MG63 (cell line): ENCODE measurements around the gene UBAP2L. TPM values are rescaled to one million over a fixed set of nuclear protein-coding genes. Genes with fewer than 3 reads are reported as not detected.
A peak's percentile ranks its signal among the peaks of the same experiment; 100 is the strongest.
"Not testable (repeated sequence)": the region's sequence is repeated elsewhere in the genome, so short reads cannot be mapped to it uniquely, and the experiment has no call there.

Source experiments
- DNase-seq: peaks from one replicate; pipeline ENCODE4 v3.0.0-alpha.2; 2020
- H3K27me3 ChIP-seq: fragments of 250-450 bp; sonication (Bioruptor Pico); 2 replicates; pipeline ENCODE4 v1.5.1; 2020; ENCODE audit warnings: mild to moderate bottlenecking, moderate library complexity
- H3K36me3 ChIP-seq: fragments of 250-450 bp; sonication (Bioruptor Pico); 2 replicates; pipeline ENCODE4 v1.5.1; 2020; ENCODE audit warnings: mild to moderate bottlenecking, moderate library complexity
- H3K4me3 ChIP-seq: fragments of 250-450 bp; sonication (Bioruptor Pico); 2 replicates; pipeline ENCODE4 v1.5.1; 2020; ENCODE audit warnings: mild to moderate bottlenecking, moderate library complexity
- H3K9me3 ChIP-seq: fragments of 250-450 bp; sonication (Bioruptor Pico); 2 replicates; pipeline ENCODE4 v1.5.1; 2020; ENCODE audit warnings: mild to moderate bottlenecking, moderate library complexity
- total RNA-seq: library from RNA; depleted of rRNA; stranded (reverse); fragments of >200 nt; shearing (Covaris generic); gene quantifications from 2 replicates; pipeline ENCODE4 v1.2.3, GENCODE V29; 2014; ENCODE audit warnings: low replicate concordance

The UBAP2L gene
- total RNA-seq, 1 experiment from 2014 or later = 208 TPM

GRCh38 chr1:154190550-154190949 is 30.2 kb upstream of the UBAP2L start:
- H3K4me3 ChIP-seq = no peak overlapping the region
- H3K27me3 ChIP-seq = no peaks in the 10 kb centered on the region
- H3K9me3 ChIP-seq = no peaks in the 10 kb centered on the region
- H3K36me3 ChIP-seq = no peaks in the 10 kb centered on the region
- peak; percentile 35 for DNase-seq

GRCh38 chr1:154191990-154192461 is 28.7 kb upstream of the UBAP2L start, which contains the start of gene TPM3:
TPM3 (minus strand) TSS chr1:154192100; CDS start chr1:154192018, 82 bp downstream.
- DNase-seq = no peak
- Histone ChIP-seq H3K36me3 (no peaks in the 10 kb centered on the region), H3K4me3 (no peak within 1 kb of the TSS), H3K9me3 (no peaks in the 10 kb centered on the region), H3K27me3 (no peaks in the 10 kb centered on the region)

- no peak for DNase-seq
- H3K36me3 ChIP-seq = no peaks in the 10 kb centered on the region
- no peaks in the 10 kb centered on the region for H3K27me3 ChIP-seq
- H3K9me3 ChIP-seq = no peaks in the 10 kb centered on the region
- H3K4me3 ChIP-seq = no peak overlapping the region
Measured at GRCh38 chr1:154192476-154192875, 28.3 kb upstream of the UBAP2L start.

- DNase-seq = peak; percentile 77
- Histone ChIP-seq H3K36me3 (no peaks in the 10 kb centered on the region), H3K27me3 (no peaks in the 10 kb centered on the region), H3K9me3 (no peaks in the 10 kb centered on the region), H3K4me3 (no peak overlapping the region)
Measured at GRCh38 chr1:154193821-154194220, 26.9 kb upstream of the UBAP2L start.

GRCh38 chr1:154198756-154199562 is 21.8 kb upstream of the UBAP2L start:
- Histone ChIP-seq H3K4me3 (no peak overlapping the region), H3K9me3 (no peaks in the 10 kb centered on the region), H3K36me3 (no peaks in the 10 kb centered on the region), H3K27me3 (no peaks in the 10 kb centered on the region)
- DNase-seq = peak; percentile 9

GRCh38 chr1:154199563-154199879 is 21.2 kb upstream of the UBAP2L start:
- no peak overlapping the region for H3K4me3 ChIP-seq
- DNase-seq = no peak
- H3K9me3 ChIP-seq = no peaks in the 10 kb centered on the region
- H3K27me3 ChIP-seq = no peaks in the 10 kb centered on the region
- no peaks in the 10 kb centered on the region for H3K36me3 ChIP-seq

- not testable (repeated sequence) for H3K4me3 ChIP-seq, H3K9me3 ChIP-seq, H3K27me3 ChIP-seq
- peak; percentile 10 for DNase-seq
- peaks cover 44% of the 10 kb centered on the region for H3K36me3 ChIP-seq
Measured at GRCh38 chr1:154205778-154206177, 15.0 kb upstream of the UBAP2L start.

GRCh38 chr1:154206196-154206595 is 14.6 kb upstream of the UBAP2L start, which contains the start of gene CFAP141:
CFAP141 (minus strand) TSS chr1:154206333; CDS start chr1:154206307, 26 bp downstream.
- no peak for DNase-seq
- Histone ChIP-seq H3K27me3 (no peaks in the 10 kb centered on the region), H3K4me3 (no peak within 1 kb of the TSS), H3K9me3 (no peaks in the 10 kb centered on the region), H3K36me3 (peaks cover 47% of the 10 kb centered on the region)

GRCh38 chr1:154207262-154207661 is 13.5 kb upstream of the UBAP2L start:
- no peaks in the 10 kb centered on the region for H3K9me3 ChIP-seq
- DNase-seq = no peak
- H3K27me3 ChIP-seq = no peaks in the 10 kb centered on the region
- peaks cover 57% of the 10 kb centered on the region for H3K36me3 ChIP-seq
- no peak overlapping the region for H3K4me3 ChIP-seq

GRCh38 chr1:154208677-154209388 is 11.9 kb upstream of the UBAP2L start:
- no peaks in the 10 kb centered on the region for H3K27me3 ChIP-seq
- DNase-seq = no peak
- peaks cover 73% of the 10 kb centered on the region for H3K36me3 ChIP-seq
- H3K4me3 ChIP-seq = no peak overlapping the region
- no peaks in the 10 kb centered on the region for H3K9me3 ChIP-seq

- Histone ChIP-seq H3K4me3 (no peak overlapping the region), H3K36me3 (peaks cover 83% of the 10 kb centered on the region), H3K27me3 (no peaks in the 10 kb centered on the region), H3K9me3 (no peaks in the 10 kb centered on the region)
- DNase-seq = no peak
Measured at GRCh38 chr1:154212083-154212482, 8.7 kb upstream of the UBAP2L start.

GRCh38 chr1:154213274-154213673 is 7.5 kb upstream of the UBAP2L start:
- no peak for DNase-seq
- Histone ChIP-seq H3K27me3 (no peaks in the 10 kb centered on the region), H3K36me3 (peaks cover 85% of the 10 kb centered on the region), H3K9me3 (no peaks in the 10 kb centered on the region), H3K4me3 (no peak overlapping the region)

- peaks cover 73% of the 10 kb centered on the region for H3K36me3 ChIP-seq
- H3K4me3 ChIP-seq = peak overlapping the region; percentile 85; the same call in 1 of the 2 replicates
- no peaks in the 10 kb centered on the region for H3K27me3 ChIP-seq
- no peak for DNase-seq
- peaks cover 3% of the 10 kb centered on the region; the same call in 1 of the 2 replicates for H3K9me3 ChIP-seq
Measured at GRCh38 chr1:154218545-154218944, 2.2 kb upstream of the UBAP2L start.

- Histone ChIP-seq H3K27me3 (no peaks in the 10 kb centered on the region), H3K9me3 (peaks cover 3% of the 10 kb centered on the region; the same call in 1 of the 2 replicates), H3K4me3 (peak overlapping the region; percentile 85), H3K36me3 (peaks cover 73% of the 10 kb centered on the region)
- peak; percentile 17 for DNase-seq
Measured at GRCh38 chr1:154219541-154219940, 1.2 kb upstream of the UBAP2L start.

- Histone ChIP-seq H3K27me3 (no peaks in the 10 kb centered on the region), H3K36me3 (peaks cover 79% of the 10 kb centered on the region), H3K9me3 (peaks cover 3% of the 10 kb centered on the region; the same call in 1 of the 2 replicates), H3K4me3 (peak overlapping the region; percentile 85)
- no peak for DNase-seq
Measured at GRCh38 chr1:154220970-154221277, 169 bp downstream of the UBAP2L start.

GRCh38 chr1:154221278-154222001 is 685 bp downstream of the UBAP2L start:
- peak; percentile 40 for DNase-seq
- Histone ChIP-seq H3K9me3 (peaks cover 3% of the 10 kb centered on the region; the same call in 1 of the 2 replicates), H3K4me3 (peak overlapping the region; percentile 85), H3K27me3 (no peaks in the 10 kb centered on the region), H3K36me3 (peaks cover 82% of the 10 kb centered on the region)

GRCh38 chr1:154222518-154222917 is 1.8 kb downstream of the UBAP2L start:
- Histone ChIP-seq H3K4me3 (peak overlapping the region; percentile 85), H3K9me3 (peaks cover 3% of the 10 kb centered on the region; the same call in 1 of the 2 replicates), H3K36me3 (peaks cover 82% of the 10 kb centered on the region), H3K27me3 (no peaks in the 10 kb centered on the region)
- DNase-seq = no peak
